HepG2 (cell line): ENCODE measurements around the gene GPHN. TPM values are rescaled to one million over a fixed set of nuclear protein-coding genes. Genes with fewer than 3 reads are reported as not detected.

Experiments used
- ATAC-seq: fragments of 200-7000 bp; cut with Tn5 transposase; 3 replicates; pipeline ENCODE4 v1.9.1; 2020; ENCODE audit warnings: mild to moderate bottlenecking, moderate library complexity
- BruUV-seq: library from RNA; stranded (reverse); fragments of 400-500 nt; replicated peaks from 2 replicates; lab custom pipeline; 2021; lab: Mats Ljungman, UMichigan
- CTCF ChIA-PET: fragments of 300-600 bp; formaldehyde crosslinking; extraction: SDS; loops from one replicate; lab custom pipeline; 2021; ENCODE audit warnings: low total read pairs, inconsistent platforms, low intra/inter-chr PET ratio; lab: Yijun Ruan, JAX
- POLR2A ChIA-PET: fragments of 350-600 bp; sonication (Branson Sonifier 250); formaldehyde crosslinking; loops from one replicate; lab custom pipeline; 2020; ENCODE audit warnings: antibody characterized with exemption, inconsistent platforms; lab: Yijun Ruan, JAX
- DNase-seq: peaks from one replicate; pipeline ENCODE4 v3.0.0-alpha.2; 2015; ENCODE audit warnings: low spot score
- FAIRE-seq: peaks from 3 replicates; lab custom pipeline; 2011; peaks lifted over from hg19 to GRCh38; lab: Jason Lieb, UNC
- H2AFZ ChIP-seq: one replicate; pipeline ENCODE4 v1.6.1; 2011; ENCODE audit warnings: low read length, inconsistent platforms
- H3K27ac ChIP-seq: fragments of 300-600 bp; 3 replicates; pipeline ENCODE4 v1.8.0; 2011; ENCODE audit warnings: mixed run types, mild to moderate bottlenecking, mixed read lengths, low read length, inconsistent platforms; ENCODE audit not compliant: insufficient read depth; ENCODE audit errors: extremely low read length
- H3K27me3 ChIP-seq, 2 experiments: fragments of 200-600 bp in 1 of 2; 2 replicates in 1 of 2; 3 replicates in 1 of 2; pipeline versions ENCODE4 v1.6.0 to v1.8.0; 2011; ENCODE audit warnings: low read length in 2 of 2, mild to moderate bottlenecking in 2 of 2, moderate library complexity in 2 of 2, inconsistent platforms in 1 of 2; ENCODE audit not compliant: insufficient read depth in 2 of 2, control insufficient read depth in 1 of 2
- H3K36me3 ChIP-seq, 2 experiments: fragments of 200-600 bp in 1 of 2; replicated peaks in 1 of 2; 2 replicates in 1 of 2; 3 replicates in 1 of 2; pipeline versions ENCODE4 v1.5.1 to v1.8.0; 2011; ENCODE audit warnings: low read length in 2 of 2, inconsistent platforms in 1 of 2; ENCODE audit not compliant: insufficient read depth in 2 of 2, control insufficient read depth in 1 of 2
- H3K4me1 ChIP-seq: 2 replicates; pipeline ENCODE4 v1.5.1; 2012; ENCODE audit warnings: low read length, inconsistent platforms; ENCODE audit not compliant: insufficient read depth
- H3K4me2 ChIP-seq: 2 replicates; pipeline ENCODE4 v1.6.0; 2011; ENCODE audit warnings: low read depth, low read length, inconsistent platforms
- H3K4me3 ChIP-seq, 3 experiments: fragments of 200-600 bp in 1 of 3; sonication (generic), shearing (Covaris generic) in 1 of 3; replicated peaks in 1 of 3; 2 replicates each; pipeline ENCODE4 v1.5.1; 2011 to 2016; ENCODE audit warnings: low read length in 3 of 3, inconsistent platforms in 2 of 3, low read depth in 2 of 3, mild to moderate bottlenecking in 2 of 3, control low read depth in 1 of 3, mixed read lengths in 1 of 3; ENCODE audit not compliant: insufficient read depth in 1 of 3
- H3K79me2 ChIP-seq: one replicate; pipeline ENCODE4 v1.6.1; 2011; ENCODE audit warnings: low read length, inconsistent platforms; ENCODE audit not compliant: insufficient read depth
- H3K9ac ChIP-seq: 2 replicates; pipeline ENCODE4 v1.6.0; 2011; ENCODE audit warnings: mild to moderate bottlenecking, low read depth, low read length, inconsistent platforms; ENCODE audit not compliant: insufficient read depth
- H3K9me3 ChIP-seq: 2 replicates; pipeline ENCODE4 v1.5.1; 2012; ENCODE audit warnings: mild to moderate bottlenecking, low read length
- H4K20me1 ChIP-seq: 2 replicates; pipeline ENCODE4 v1.6.0; 2011; ENCODE audit warnings: inconsistent platforms, mild to moderate bottlenecking, low read length, moderate library complexity; ENCODE audit not compliant: insufficient read depth
- GZF1 ChIP-seq: sonication (generic); formaldehyde crosslinking; IDR thresholded peaks from 2 replicates; pipeline ENCODE4 v1.5.1; 2020; ENCODE audit warnings: mild to moderate bottlenecking, missing genetic modification reagents
- HES4 ChIP-seq: sonication (generic); formaldehyde crosslinking; IDR thresholded peaks from 2 replicates; pipeline ENCODE4 v1.9.0; 2021; ENCODE audit warnings: mild to moderate bottlenecking, missing genetic modification reagents, borderline replicate concordance
- HOXA7 ChIP-seq: sonication (generic); formaldehyde crosslinking; IDR thresholded peaks from 2 replicates; pipeline ENCODE4 v1.8.1; 2022; ENCODE audit warnings: mild to moderate bottlenecking, missing genetic modification reagents, moderate library complexity
- ISL2 ChIP-seq: sonication (generic); formaldehyde crosslinking; IDR thresholded peaks from 2 replicates; pipeline ENCODE4 v1.5.0; 2020; ENCODE audit warnings: missing genetic modification reagents
- KLF12 ChIP-seq: sonication (generic); formaldehyde crosslinking; IDR thresholded peaks from 2 replicates; pipeline ENCODE4 v1.4.0; 2020; ENCODE audit warnings: missing genetic modification reagents, borderline replicate concordance
- MIER2 ChIP-seq: IDR thresholded peaks from 2 replicates; pipeline ENCODE4 v1.6.1; 2016; ENCODE audit warnings: missing biosample characterization, missing genetic modification reagents
- MTA1 ChIP-seq: sonication (generic); formaldehyde crosslinking; IDR thresholded peaks from 2 replicates; pipeline ENCODE4 v1.4.0; 2020; ENCODE audit warnings: missing genetic modification reagents, mild to moderate bottlenecking, borderline replicate concordance
- NFRKB ChIP-seq: fragments of 450-650 bp; IDR thresholded peaks from 2 replicates; pipeline ENCODE4 v1.6.1; 2017
- TBX3 ChIP-seq: fragments of 450-650 bp; IDR thresholded peaks from 2 replicates; pipeline ENCODE4 v1.6.1; 2017; ENCODE audit warnings: antibody characterized with exemption, mild to moderate bottlenecking, inconsistent platforms, borderline replicate concordance
- ZFP36L1 ChIP-seq: sonication (generic); formaldehyde crosslinking; IDR thresholded peaks from 2 replicates; pipeline ENCODE4 v1.8.0; 2022; ENCODE audit warnings: mild to moderate bottlenecking, missing genetic modification reagents, moderate library complexity
- ZFYVE20 ChIP-seq: sonication (generic); formaldehyde crosslinking; IDR thresholded peaks from 2 replicates; pipeline ENCODE4 v1.8.0; 2023; ENCODE audit warnings: low read depth, mild to moderate bottlenecking, moderate library complexity, missing genetic modification reagents, borderline replicate concordance
- ZNF138 ChIP-seq: sonication (generic); formaldehyde crosslinking; IDR thresholded peaks from 2 replicates; pipeline ENCODE4 v1.5.0; 2020; ENCODE audit warnings: mild to moderate bottlenecking, low read depth, missing genetic modification reagents
- ZNF790 ChIP-seq: sonication (generic); formaldehyde crosslinking; IDR thresholded peaks from 2 replicates; pipeline ENCODE4 v1.8.0; 2022; ENCODE audit warnings: missing genetic modification reagents, mild to moderate bottlenecking, borderline replicate concordance
- ZNF83 ChIP-seq: sonication (generic); formaldehyde crosslinking; IDR thresholded peaks from 2 replicates; pipeline ENCODE4 v1.4.0; 2020; ENCODE audit warnings: missing genetic modification reagents, mild to moderate bottlenecking, borderline replicate concordance
- WGBS: methylation state at CpG from one replicate; pipeline ENCODE4 v1.1.6; 2017; ENCODE audit warnings: low lambda C conversion rate; 5-methylcytosine and 5-hydroxymethylcytosine counted together
- in situ Hi-C: cut with HindIII; loops from 2 replicates; pipeline ENCODE4 v1.10.0; 2017; ENCODE audit warnings: low pct_unique_long_range_greater_than_20kb; ENCODE audit not compliant: extremely low pct_ligation_motif_present
- intact Hi-C: fragments of 100-400 bp; cut with micrococcal nuclease; formaldehyde crosslinking; loops from one replicate; pipeline ENCODE4 v1.10.0; 2022; ENCODE audit not compliant: unreplicated experiment
- polyA plus RNA-seq, 8 experiments: library from polyadenylated mRNA; depleted of rRNA in 3 of 8; stranded (reverse) in 7 of 8; unstranded in 1 of 8; fragments of >200 nt; fragmentation: Illumina TruSeq in 4 of 8; extraction: Trizol in 4 of 8; gene quantifications; 2 replicates each; pipeline versions ENCODE4 v1.2.1 to v1.2.3, GENCODE V29; 2011 to 2016; ENCODE audit warnings: low read depth in 4 of 8, missing spikeins in 1 of 8, mixed read lengths in 1 of 8; ENCODE audit not compliant: insufficient read depth in 1 of 8
- total RNA-seq, 5 experiments: library from RNA; depleted of rRNA; stranded (reverse); fragments of >200 nt; fragmentation: Illumina TruSeq; extraction: Trizol; gene quantifications; 2 replicates each; pipeline ENCODE4 v1.2.3, GENCODE V29; 2016; ENCODE audit warnings: low read depth in 1 of 5
- TF ChIP-seq, protein P1 (sequence below): sonication (generic); formaldehyde crosslinking; IDR thresholded peaks from 2 replicates; pipeline ENCODE4 v1.5.0; 2020; ENCODE audit warnings: mild to moderate bottlenecking, missing genetic modification reagents
- TF ChIP-seq, protein P2 (sequence below): sonication (generic); formaldehyde crosslinking; IDR thresholded peaks from 2 replicates; pipeline ENCODE4 v1.5.0; 2020; ENCODE audit warnings: missing genetic modification reagents, mild to moderate bottlenecking, borderline replicate concordance

Gene GPHN
- total and polyA plus RNA-seq, 2 of the 13 experiments (the other 11 are each of a cell fraction or from before 2014, with no cell fraction given) = 12.7 to 19.2 TPM

DNA sequence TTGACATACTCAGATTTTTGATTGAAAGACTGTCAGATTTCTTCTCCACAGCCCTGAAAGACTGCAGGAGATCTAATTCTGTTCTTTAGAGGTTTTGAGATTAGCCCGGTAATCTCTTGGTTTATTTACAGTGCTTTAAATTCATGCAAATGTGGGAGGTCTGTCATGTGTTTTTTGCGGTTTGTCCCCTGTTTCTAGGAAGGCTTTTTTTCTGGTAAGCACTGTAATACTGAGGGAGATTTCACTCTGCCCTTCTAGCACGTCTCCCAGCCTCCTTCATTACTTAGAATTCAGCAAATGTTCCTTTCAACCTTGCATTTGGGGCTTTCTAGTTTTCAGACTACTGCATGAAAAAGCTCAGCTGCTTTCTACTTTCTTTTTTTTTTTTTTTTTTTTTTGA is 31.1 kb downstream of the GPHN start:
- DNase-seq = no peak
- no peak overlapping the region for H3K27ac ChIP-seq
- 97% methylated on average over 3 of the region's 3 CpGs for WGBS
- POLR2A ChIA-PET = no interaction called here
- no peak for ATAC-seq
- CTCF ChIA-PET = no interaction called here
- TF ChIP-seq MIER2 (CRISPR knock-in tag) (no peak), NFRKB (no peak), MTA1 (CRISPR knock-in tag) (no peak), ZFYVE20 (CRISPR knock-in tag) (no peak), KLF12 (CRISPR knock-in tag) (no peak), HOXA7 (no peak), TBX3 (no peak), ZNF790 (CRISPR knock-in tag) (no peak), ZNF138 (CRISPR knock-in tag) (no peak), GZF1 (CRISPR knock-in tag) (no peak), HES4 (CRISPR knock-in tag) (no peak), ZNF83 (no peak), ISL2 (CRISPR knock-in tag) (no peak), ZFP36L1 (CRISPR knock-in tag) (no peak)
- TF ChIP-seq, protein P1, sequence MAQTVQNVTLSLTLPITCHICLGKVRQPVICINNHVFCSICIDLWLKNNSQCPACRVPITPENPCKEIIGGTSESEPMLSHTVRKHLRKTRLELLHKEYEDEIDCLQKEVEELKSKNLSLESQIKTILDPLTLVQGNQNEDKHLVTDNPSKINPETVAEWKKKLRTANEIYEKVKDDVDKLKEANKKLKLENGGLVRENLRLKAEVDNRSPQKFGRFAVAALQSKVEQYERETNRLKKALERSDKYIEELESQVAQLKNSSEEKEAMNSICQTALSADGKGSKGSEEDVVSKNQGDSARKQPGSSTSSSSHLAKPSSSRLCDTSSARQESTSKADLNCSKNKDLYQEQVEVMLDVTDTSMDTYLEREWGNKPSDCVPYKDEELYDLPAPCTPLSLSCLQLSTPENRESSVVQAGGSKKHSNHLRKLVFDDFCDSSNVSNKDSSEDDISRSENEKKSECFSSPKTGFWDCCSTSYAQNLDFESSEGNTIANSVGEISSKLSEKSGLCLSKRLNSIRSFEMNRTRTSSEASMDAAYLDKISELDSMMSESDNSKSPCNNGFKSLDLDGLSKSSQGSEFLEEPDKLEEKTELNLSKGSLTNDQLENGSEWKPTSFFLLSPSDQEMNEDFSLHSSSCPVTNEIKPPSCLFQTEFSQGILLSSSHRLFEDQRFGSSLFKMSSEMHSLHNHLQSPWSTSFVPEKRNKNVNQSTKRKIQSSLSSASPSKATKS = no peak
- TF ChIP-seq, protein P2, sequence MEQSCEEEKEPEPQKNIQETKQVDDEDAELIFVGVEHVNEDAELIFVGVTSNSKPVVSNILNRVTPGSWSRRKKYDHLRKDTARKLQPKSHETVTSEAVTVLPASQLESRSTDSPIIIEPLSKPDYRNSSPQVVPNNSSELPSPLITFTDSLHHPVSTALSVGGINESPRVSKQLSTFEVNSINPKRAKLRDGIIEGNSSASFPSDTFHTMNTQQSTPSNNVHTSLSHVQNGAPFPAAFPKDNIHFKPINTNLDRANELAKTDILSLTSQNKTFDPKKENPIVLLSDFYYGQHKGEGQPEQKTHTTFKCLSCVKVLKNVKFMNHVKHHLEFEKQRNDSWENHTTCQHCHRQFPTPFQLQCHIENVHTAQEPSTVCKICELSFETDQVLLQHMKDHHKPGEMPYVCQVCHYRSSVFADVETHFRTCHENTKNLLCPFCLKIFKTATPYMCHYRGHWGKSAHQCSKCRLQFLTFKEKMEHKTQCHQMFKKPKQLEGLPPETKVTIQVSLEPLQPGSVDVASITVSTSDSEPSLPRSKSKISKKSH = no peak
- H4K20me1 ChIP-seq = no peaks in the 10 kb centered on the region; the same call in 1 of the 2 replicates
- FAIRE-seq = no peak
- H3K36me3 ChIP-seq = no peaks in the 10 kb centered on the region
- intact Hi-C loops = no loop called here
- no peak overlapping the region for H3K4me3 ChIP-seq
- in situ Hi-C loops = no loop called here
- peaks cover 62% of the 10 kb centered on the region for H3K79me2 ChIP-seq
- no peaks in the 10 kb centered on the region for H3K9me3 ChIP-seq
- no peaks in the 10 kb centered on the region for H3K27me3 ChIP-seq
- no peak overlapping the region for H3K9ac ChIP-seq
- H3K4me2 ChIP-seq = no peak overlapping the region
- no TSS peak for BruUV-seq
- no peak overlapping the region for H2AFZ ChIP-seq
- no peaks in the 10 kb centered on the region for H3K4me1 ChIP-seq
